HG03095 (cell line): ENCODE results near the gene CACNG5.

ENCODE experiments used
- ATAC-seq: cut with Tn5 transposase; IDR thresholded peaks from one replicate; pipeline ENCODE4 v1.9.1; 2021; ENCODE audit warnings: moderate library complexity; ENCODE audit not compliant: unreplicated experiment

The CACNG5 gene

GRCh38 chr17:66834919-66835454 is at the start of gene CACNG5:
Gene CACNG5 (plus strand): TSS chr17:66835117. CDS start chr17:66877333, 42,216 bp downstream.
- no peak for ATAC-seq

GRCh38 chr17:66786107-66786506 is 48.8 kb upstream of the CACNG5 start:
- ATAC-seq = no peak

GRCh38 chr17:66787914-66788313 is 47.0 kb upstream of the CACNG5 start:
- no peak for ATAC-seq

GRCh38 chr17:66789093-66789492 is 45.8 kb upstream of the CACNG5 start:
- ATAC-seq = no peak

GRCh38 chr17:66789961-66790437 is 44.9 kb upstream of the CACNG5 start:
- ATAC-seq = no peak

- no peak for ATAC-seq
These were observed 44.3 kb upstream of the CACNG5 start for GRCh38 chr17:66790501-66791061.

- no peak for ATAC-seq
These were observed 43.6 kb upstream of the CACNG5 start for GRCh38 chr17:66791347-66791746.

GRCh38 chr17:66793814-66794213 is 41.1 kb upstream of the CACNG5 start:
- no peak for ATAC-seq

- no peak for ATAC-seq
These were observed 39.4 kb upstream of the CACNG5 start for GRCh38 chr17:66795486-66795885.

GRCh38 chr17:66799849-66800537 is 34.9 kb upstream of the CACNG5 start:
- no peak for ATAC-seq

GRCh38 chr17:66803474-66803951 is 31.4 kb upstream of the CACNG5 start:
- no peak for ATAC-seq

GRCh38 chr17:66805567-66805966 is 29.4 kb upstream of the CACNG5 start:
- ATAC-seq = no peak

GRCh38 chr17:66807182-66807581 is 27.7 kb upstream of the CACNG5 start:
- no peak for ATAC-seq

GRCh38 chr17:66809408-66809807 is 25.5 kb upstream of the CACNG5 start:
- ATAC-seq = no peak

GRCh38 chr17:66810951-66811682 is 23.8 kb upstream of the CACNG5 start:
- ATAC-seq = no peak

- ATAC-seq = no peak
These were observed 23.2 kb upstream of the CACNG5 start for GRCh38 chr17:66811683-66812054.

GRCh38 chr17:66812571-66812970 is 22.3 kb upstream of the CACNG5 start:
- no peak for ATAC-seq

GRCh38 chr17:66813296-66813695 is 21.6 kb upstream of the CACNG5 start:
- ATAC-seq = no peak

- ATAC-seq = no peak
These were observed 20.9 kb upstream of the CACNG5 start for GRCh38 chr17:66814026-66814425.

GRCh38 chr17:66814570-66814969 is 20.3 kb upstream of the CACNG5 start:
- ATAC-seq = no peak

- ATAC-seq = no peak
These were observed 17.2 kb upstream of the CACNG5 start for GRCh38 chr17:66817750-66818149.

GRCh38 chr17:66819466-66819865 is 15.5 kb upstream of the CACNG5 start:
- ATAC-seq = no peak
